ENCODE data around the gene MICB.
"Not testable (repeated sequence)": the region's sequence is repeated elsewhere in the genome, so short reads cannot be mapped to it uniquely, and the experiment has no call there.

Gene MICB

GRCh38 chr6:31486065-31486837 is 11.7 kb upstream of the MICB start:
- H3K9me3 ChIP-seq (ENCODE audit: control insufficient read depth, insufficient read depth, low read depth, low read length); H3K27ac ChIP-seq (ENCODE audit: extremely low read depth, low read depth, low read length); H3K4me1 ChIP-seq (ENCODE audit: control insufficient read depth, insufficient read depth, low read length); H3K4me3 ChIP-seq (ENCODE audit: low read depth, low read length); H3K36me3 ChIP-seq (ENCODE audit: control insufficient read depth in 2 of 2, insufficient read depth in 1 of 2, low read length in 2 of 2); POLR2A ChIA-PET: not testable (repeated sequence)
- CTCF ChIA-PET: interaction anchor here (0.7 to 1.5 kb wide), 2 partner anchors 88 to 94 kb away, joined by 3 read pairs; no protein-coding TSS in a partner anchor
- TF ChIP-seq, protein P1, sequence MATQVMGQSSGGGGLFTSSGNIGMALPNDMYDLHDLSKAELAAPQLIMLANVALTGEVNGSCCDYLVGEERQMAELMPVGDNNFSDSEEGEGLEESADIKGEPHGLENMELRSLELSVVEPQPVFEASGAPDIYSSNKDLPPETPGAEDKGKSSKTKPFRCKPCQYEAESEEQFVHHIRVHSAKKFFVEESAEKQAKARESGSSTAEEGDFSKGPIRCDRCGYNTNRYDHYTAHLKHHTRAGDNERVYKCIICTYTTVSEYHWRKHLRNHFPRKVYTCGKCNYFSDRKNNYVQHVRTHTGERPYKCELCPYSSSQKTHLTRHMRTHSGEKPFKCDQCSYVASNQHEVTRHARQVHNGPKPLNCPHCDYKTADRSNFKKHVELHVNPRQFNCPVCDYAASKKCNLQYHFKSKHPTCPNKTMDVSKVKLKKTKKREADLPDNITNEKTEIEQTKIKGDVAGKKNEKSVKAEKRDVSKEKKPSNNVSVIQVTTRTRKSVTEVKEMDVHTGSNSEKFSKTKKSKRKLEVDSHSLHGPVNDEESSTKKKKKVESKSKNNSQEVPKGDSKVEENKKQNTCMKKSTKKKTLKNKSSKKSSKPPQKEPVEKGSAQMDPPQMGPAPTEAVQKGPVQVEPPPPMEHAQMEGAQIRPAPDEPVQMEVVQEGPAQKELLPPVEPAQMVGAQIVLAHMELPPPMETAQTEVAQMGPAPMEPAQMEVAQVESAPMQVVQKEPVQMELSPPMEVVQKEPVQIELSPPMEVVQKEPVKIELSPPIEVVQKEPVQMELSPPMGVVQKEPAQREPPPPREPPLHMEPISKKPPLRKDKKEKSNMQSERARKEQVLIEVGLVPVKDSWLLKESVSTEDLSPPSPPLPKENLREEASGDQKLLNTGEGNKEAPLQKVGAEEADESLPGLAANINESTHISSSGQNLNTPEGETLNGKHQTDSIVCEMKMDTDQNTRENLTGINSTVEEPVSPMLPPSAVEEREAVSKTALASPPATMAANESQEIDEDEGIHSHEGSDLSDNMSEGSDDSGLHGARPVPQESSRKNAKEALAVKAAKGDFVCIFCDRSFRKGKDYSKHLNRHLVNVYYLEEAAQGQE (tag by site-specific recombination; IDR thresholded peaks at IDR 0.05): peak; percentile 71

DNA sequence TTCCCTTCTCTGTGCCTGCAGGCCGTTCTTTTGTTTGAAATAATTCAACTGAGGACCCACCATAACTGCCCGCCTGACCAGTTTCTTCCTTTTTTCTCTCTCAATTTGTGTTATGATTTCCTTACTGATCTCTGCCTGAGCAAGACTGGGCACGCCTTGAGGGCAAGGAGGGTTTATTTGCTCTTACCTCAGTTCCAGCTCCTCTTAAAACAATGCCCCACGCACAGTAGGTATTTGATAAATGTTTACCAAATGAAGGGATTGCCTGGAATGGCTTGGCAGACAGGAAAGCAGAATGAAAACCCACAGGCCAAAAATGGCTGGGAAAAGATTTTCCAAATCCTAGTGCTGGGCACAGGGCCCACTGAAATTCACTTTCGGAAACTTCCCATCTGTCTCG is 10.3 kb upstream of the MICB start:
- H3K4me1 ChIP-seq (ENCODE audit: control insufficient read depth, insufficient read depth, low read length); H3K9me3 ChIP-seq (ENCODE audit: control insufficient read depth, insufficient read depth, low read depth, low read length); H3K36me3 ChIP-seq (ENCODE audit: control insufficient read depth in 2 of 2, insufficient read depth in 1 of 2, low read length in 2 of 2); H3K4me3 ChIP-seq (ENCODE audit: low read depth, low read length); H3K27ac ChIP-seq (ENCODE audit: extremely low read depth, low read depth, low read length); POLR2A ChIA-PET: not testable (repeated sequence)
- CTCF ChIA-PET: interaction anchor here (0.6 to 1.5 kb wide), 3 partner anchors 89 to 90 kb away, joined by 3 to 4 read pairs (median 3); no protein-coding TSS in a partner anchor

DNA sequence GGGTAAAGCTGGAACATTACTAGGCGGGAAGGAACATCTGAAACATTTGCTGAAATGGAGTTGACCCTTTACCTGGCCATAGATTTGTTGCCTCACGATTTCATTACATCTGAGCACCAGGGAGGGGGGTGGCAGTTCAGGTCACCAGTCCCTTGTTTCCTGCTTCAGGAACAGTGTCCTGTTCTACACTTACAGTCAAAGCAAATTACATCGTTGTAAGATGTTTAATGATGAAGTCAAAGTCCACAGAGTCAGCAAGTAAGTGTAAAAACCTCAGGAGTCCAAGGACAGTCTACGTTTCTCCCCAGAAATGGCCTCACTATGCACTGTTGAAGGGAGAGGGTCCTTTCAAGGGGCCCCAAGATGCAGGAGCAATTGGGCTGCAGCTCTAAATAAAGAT is 8.9 kb upstream of the MICB start:
- ChIA-PET POLR2A (no interaction called here), CTCF (interaction anchor here (0.6 to 1.8 kb wide), 10 partner anchors 9 to 109 kb away, joined by 3 to 7 read pairs (median 4); partner anchors contain the start of genes ATP6V1G2 and MICB)
- no peak for TF ChIP-seq ZNF571 (tag by site-specific recombination; IDR thresholded peaks at IDR 0.05)
- TF ChIP-seq ZNF624 (tag by site-specific recombination; IDR thresholded peaks at IDR 0.05): no peak
- no peak for TF ChIP-seq ZNF701 (tag by site-specific recombination; IDR thresholded peaks at IDR 0.05)
- no peak for TF ChIP-seq KLF17 (tag by site-specific recombination; IDR thresholded peaks at IDR 0.05)

GRCh38 chr6:31490115-31490873 is 7.7 kb upstream of the MICB start:
- ChIA-PET CTCF (interaction anchor here (0.8 to 1.8 kb wide), 6 partner anchors 8 to 108 kb away, joined by 3 to 7 read pairs (median 4); partner anchors contain the start of gene MICB), POLR2A (interaction anchor here (0.7 kb wide), 1 partner anchor 8 kb away, joined by 3 read pairs; the partner anchor contains the start of gene MICB)
- no peaks in the 10 kb centered on the region for H3K4me1 ChIP-seq (ENCODE audit: control insufficient read depth, insufficient read depth, low read length)
- H3K36me3 ChIP-seq (ENCODE audit: control insufficient read depth in 2 of 2, insufficient read depth in 1 of 2, low read length in 2 of 2): no peaks in the 10 kb centered on the region
- no peaks in the 10 kb centered on the region for H3K9me3 ChIP-seq (ENCODE audit: control insufficient read depth, insufficient read depth, low read depth, low read length)
- no peak overlapping the region for H3K4me3 ChIP-seq (ENCODE audit: low read depth, low read length)
- TF ChIP-seq, protein P2, sequence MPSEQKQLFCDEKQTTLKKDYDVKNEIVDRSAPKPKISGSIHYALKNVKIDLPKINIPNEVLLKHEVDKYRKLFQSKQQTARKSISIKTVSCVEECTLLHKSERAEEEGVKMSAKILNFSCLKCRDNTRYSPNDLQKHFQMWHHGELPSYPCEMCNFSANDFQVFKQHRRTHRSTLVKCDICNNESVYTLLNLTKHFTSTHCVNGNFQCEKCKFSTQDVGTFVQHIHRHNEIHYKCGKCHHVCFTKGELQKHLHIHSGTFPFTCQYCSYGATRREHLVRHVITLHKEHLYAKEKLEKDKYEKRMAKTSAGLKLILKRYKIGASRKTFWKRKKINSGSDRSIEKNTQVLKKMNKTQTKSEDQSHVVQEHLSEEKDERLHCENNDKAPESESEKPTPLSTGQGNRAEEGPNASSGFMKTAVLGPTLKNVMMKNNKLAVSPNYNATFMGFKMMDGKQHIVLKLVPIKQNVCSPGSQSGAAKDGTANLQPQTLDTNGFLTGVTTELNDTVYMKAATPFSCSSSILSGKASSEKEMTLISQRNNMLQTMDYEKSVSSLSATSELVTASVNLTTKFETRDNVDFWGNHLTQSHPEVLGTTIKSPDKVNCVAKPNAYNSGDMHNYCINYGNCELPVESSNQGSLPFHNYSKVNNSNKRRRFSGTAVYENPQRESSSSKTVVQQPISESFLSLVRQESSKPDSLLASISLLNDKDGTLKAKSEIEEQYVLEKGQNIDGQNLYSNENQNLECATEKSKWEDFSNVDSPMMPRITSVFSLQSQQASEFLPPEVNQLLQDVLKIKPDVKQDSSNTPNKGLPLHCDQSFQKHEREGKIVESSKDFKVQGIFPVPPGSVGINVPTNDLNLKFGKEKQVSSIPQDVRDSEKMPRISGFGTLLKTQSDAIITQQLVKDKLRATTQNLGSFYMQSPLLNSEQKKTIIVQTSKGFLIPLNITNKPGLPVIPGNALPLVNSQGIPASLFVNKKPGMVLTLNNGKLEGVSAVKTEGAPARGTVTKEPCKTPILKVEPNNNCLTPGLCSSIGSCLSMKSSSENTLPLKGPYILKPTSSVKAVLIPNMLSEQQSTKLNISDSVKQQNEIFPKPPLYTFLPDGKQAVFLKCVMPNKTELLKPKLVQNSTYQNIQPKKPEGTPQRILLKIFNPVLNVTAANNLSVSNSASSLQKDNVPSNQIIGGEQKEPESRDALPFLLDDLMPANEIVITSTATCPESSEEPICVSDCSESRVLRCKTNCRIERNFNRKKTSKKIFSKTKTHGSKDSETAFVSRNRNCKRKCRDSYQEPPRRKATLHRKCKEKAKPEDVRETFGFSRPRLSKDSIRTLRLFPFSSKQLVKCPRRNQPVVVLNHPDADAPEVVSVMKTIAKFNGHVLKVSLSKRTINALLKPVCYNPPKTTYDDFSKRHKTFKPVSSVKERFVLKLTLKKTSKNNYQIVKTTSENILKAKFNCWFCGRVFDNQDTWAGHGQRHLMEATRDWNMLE (tag by site-specific recombination; conservative IDR thresholded peaks at IDR 0.05; ENCODE audit: low read depth): no peak
- TF ChIP-seq ZNF138 (tag by site-specific recombination; IDR thresholded peaks at IDR 0.05; ENCODE audit: borderline replicate concordance) (no peak), KLF1 (tag by site-specific recombination; IDR thresholded peaks at IDR 0.05) (no peak)
- TF ChIP-seq, protein P3, sequence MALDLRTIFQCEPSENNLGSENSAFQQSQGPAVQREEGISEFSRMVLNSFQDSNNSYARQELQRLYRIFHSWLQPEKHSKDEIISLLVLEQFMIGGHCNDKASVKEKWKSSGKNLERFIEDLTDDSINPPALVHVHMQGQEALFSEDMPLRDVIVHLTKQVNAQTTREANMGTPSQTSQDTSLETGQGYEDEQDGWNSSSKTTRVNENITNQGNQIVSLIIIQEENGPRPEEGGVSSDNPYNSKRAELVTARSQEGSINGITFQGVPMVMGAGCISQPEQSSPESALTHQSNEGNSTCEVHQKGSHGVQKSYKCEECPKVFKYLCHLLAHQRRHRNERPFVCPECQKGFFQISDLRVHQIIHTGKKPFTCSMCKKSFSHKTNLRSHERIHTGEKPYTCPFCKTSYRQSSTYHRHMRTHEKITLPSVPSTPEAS (tag by site-specific recombination; IDR thresholded peaks at IDR 0.05): 0 out of 2 replicates have a peak, but pooled peaks have one; percentile 18
- H3K27ac ChIP-seq (ENCODE audit: extremely low read depth, low read depth, low read length): no peak overlapping the region

More for the DNA sequence above, 8.9 kb upstream of the MICB start:
- H3K9me3 ChIP-seq (ENCODE audit: control insufficient read depth, insufficient read depth, low read depth, low read length): no peaks in the 10 kb centered on the region
- no peak overlapping the region for H3K27ac ChIP-seq (ENCODE audit: extremely low read depth, low read depth, low read length)
- H3K36me3 ChIP-seq (ENCODE audit: control insufficient read depth in 2 of 2, insufficient read depth in 1 of 2, low read length in 2 of 2): no peaks in the 10 kb centered on the region
- H3K4me1 ChIP-seq (ENCODE audit: control insufficient read depth, insufficient read depth, low read length): no peaks in the 10 kb centered on the region
- H3K4me3 ChIP-seq (ENCODE audit: low read depth, low read length): no peak overlapping the region
